ENCODE data around the gene MSI2.

MSI2 gene

GRCh38 chr17:57377094-57377493, 120.8 kb downstream of the MSI2 start:
- no peak overlapping the region for H3K27ac ChIP-seq (ENCODE audit: low read length)
- DNase-seq (ENCODE audit: low read depth, low spot score) = no peak
- no peaks in the 10 kb centered on the region for H3K27me3 ChIP-seq (ENCODE audit: control insufficient read depth, insufficient read depth, low read length)
- H3K36me3 ChIP-seq (ENCODE audit: control insufficient read depth, insufficient read depth, low read length) = no peaks in the 10 kb centered on the region
- H3K9me3 ChIP-seq (ENCODE audit: control insufficient read depth, insufficient read depth, low read length) = no peaks in the 10 kb centered on the region
- WGBS (ENCODE audit: insufficient coverage, insufficient read length) = no CpG with 5 or more reads among the region's 7 CpGs
- no peak overlapping the region for H3K4me3 ChIP-seq (ENCODE audit: low read length)
- peaks cover 7% of the 10 kb centered on the region for H3K4me1 ChIP-seq (ENCODE audit: control insufficient read depth, insufficient read depth, low read length)

GRCh38 chr17:57379237-57379894, 123.0 kb downstream of the MSI2 start:
- Histone ChIP-seq H3K9me3 (ENCODE audit: control insufficient read depth, insufficient read depth, low read length) (no peaks in the 10 kb centered on the region), H3K27ac (ENCODE audit: low read length) (no peak overlapping the region), H3K36me3 (ENCODE audit: control insufficient read depth, insufficient read depth, low read length) (no peaks in the 10 kb centered on the region), H3K4me3 (ENCODE audit: low read length) (no peak overlapping the region), H3K4me1 (ENCODE audit: control insufficient read depth, insufficient read depth, low read length) (peaks cover 8% of the 10 kb centered on the region), H3K27me3 (ENCODE audit: control insufficient read depth, insufficient read depth, low read length) (no peaks in the 10 kb centered on the region)
- WGBS (ENCODE audit: insufficient coverage, insufficient read length) = no CpG with 5 or more reads among the region's 13 CpGs
- DNase-seq (ENCODE audit: low read depth, low spot score) = no peak

- no peak overlapping the region for H3K27ac ChIP-seq (ENCODE audit: low read length)
- no peaks in the 10 kb centered on the region for H3K36me3 ChIP-seq (ENCODE audit: control insufficient read depth, insufficient read depth, low read length)
- H3K4me3 ChIP-seq (ENCODE audit: low read length) = no peak overlapping the region
- H3K4me1 ChIP-seq (ENCODE audit: control insufficient read depth, insufficient read depth, low read length) = peaks cover 8% of the 10 kb centered on the region
- no CpG with 5 or more reads among the region's 12 CpGs for WGBS (ENCODE audit: insufficient coverage, insufficient read length)
- no peak for DNase-seq (ENCODE audit: low read depth, low spot score)
- H3K27me3 ChIP-seq (ENCODE audit: control insufficient read depth, insufficient read depth, low read length) = no peaks in the 10 kb centered on the region
- no peaks in the 10 kb centered on the region for H3K9me3 ChIP-seq (ENCODE audit: control insufficient read depth, insufficient read depth, low read length)
These were observed 123.6 kb downstream of the MSI2 start for GRCh38 chr17:57379895-57380434.

GRCh38 chr17:57381498-57381897, 125.2 kb downstream of the MSI2 start:
- DNase-seq (ENCODE audit: low read depth, low spot score) = no peak
- no peaks in the 10 kb centered on the region for H3K36me3 ChIP-seq (ENCODE audit: control insufficient read depth, insufficient read depth, low read length)
- no peak overlapping the region for H3K4me3 ChIP-seq (ENCODE audit: low read length)
- H3K27me3 ChIP-seq (ENCODE audit: control insufficient read depth, insufficient read depth, low read length) = no peaks in the 10 kb centered on the region
- WGBS (ENCODE audit: insufficient coverage, insufficient read length) = no CpG with 5 or more reads among the region's 4 CpGs
- H3K27ac ChIP-seq (ENCODE audit: low read length) = no peak overlapping the region
- H3K4me1 ChIP-seq (ENCODE audit: control insufficient read depth, insufficient read depth, low read length) = peaks cover 8% of the 10 kb centered on the region
- H3K9me3 ChIP-seq (ENCODE audit: control insufficient read depth, insufficient read depth, low read length) = no peaks in the 10 kb centered on the region

- H3K36me3 ChIP-seq (ENCODE audit: control insufficient read depth, insufficient read depth, low read length) = no peaks in the 10 kb centered on the region
- H3K27ac ChIP-seq (ENCODE audit: low read length) = no peak overlapping the region
- no peak overlapping the region for H3K4me3 ChIP-seq (ENCODE audit: low read length)
- peaks cover 4% of the 10 kb centered on the region for H3K4me1 ChIP-seq (ENCODE audit: control insufficient read depth, insufficient read depth, low read length)
- no peaks in the 10 kb centered on the region for H3K27me3 ChIP-seq (ENCODE audit: control insufficient read depth, insufficient read depth, low read length)
- no peak for DNase-seq (ENCODE audit: low read depth, low spot score)
- no CpG with 5 or more reads among the region's 1 CpG for WGBS (ENCODE audit: insufficient coverage, insufficient read length)
- no peaks in the 10 kb centered on the region for H3K9me3 ChIP-seq (ENCODE audit: control insufficient read depth, insufficient read depth, low read length)
These were observed 127.9 kb downstream of the MSI2 start for GRCh38 chr17:57384219-57384618.

GRCh38 chr17:57385975-57386374, 129.7 kb downstream of the MSI2 start:
- no peak for DNase-seq (ENCODE audit: low read depth, low spot score)
- Histone ChIP-seq H3K27ac (ENCODE audit: low read length) (no peak overlapping the region), H3K27me3 (ENCODE audit: control insufficient read depth, insufficient read depth, low read length) (no peaks in the 10 kb centered on the region), H3K4me3 (ENCODE audit: low read length) (no peak overlapping the region), H3K36me3 (ENCODE audit: control insufficient read depth, insufficient read depth, low read length) (no peaks in the 10 kb centered on the region), H3K4me1 (ENCODE audit: control insufficient read depth, insufficient read depth, low read length) (peaks cover 1% of the 10 kb centered on the region; the same call in 1 of the 2 replicates), H3K9me3 (ENCODE audit: control insufficient read depth, insufficient read depth, low read length) (no peaks in the 10 kb centered on the region)
- no CpG with 5 or more reads among the region's 4 CpGs for WGBS (ENCODE audit: insufficient coverage, insufficient read length)

GRCh38 chr17:57387575-57387974, 131.3 kb downstream of the MSI2 start:
- WGBS (ENCODE audit: insufficient coverage, insufficient read length) = no CpG with 5 or more reads among the region's 1 CpG
- Histone ChIP-seq H3K4me3 (ENCODE audit: low read length) (no peak overlapping the region), H3K9me3 (ENCODE audit: control insufficient read depth, insufficient read depth, low read length) (no peaks in the 10 kb centered on the region), H3K27ac (ENCODE audit: low read length) (no peak overlapping the region), H3K27me3 (ENCODE audit: control insufficient read depth, insufficient read depth, low read length) (no peaks in the 10 kb centered on the region), H3K4me1 (ENCODE audit: control insufficient read depth, insufficient read depth, low read length) (peaks cover 2% of the 10 kb centered on the region), H3K36me3 (ENCODE audit: control insufficient read depth, insufficient read depth, low read length) (no peaks in the 10 kb centered on the region)
- DNase-seq (ENCODE audit: low read depth, low spot score) = no peak

- H3K36me3 ChIP-seq (ENCODE audit: control insufficient read depth, insufficient read depth, low read length) = no peaks in the 10 kb centered on the region
- no peak overlapping the region for H3K27ac ChIP-seq (ENCODE audit: low read length)
- H3K9me3 ChIP-seq (ENCODE audit: control insufficient read depth, insufficient read depth, low read length) = no peaks in the 10 kb centered on the region
- H3K27me3 ChIP-seq (ENCODE audit: control insufficient read depth, insufficient read depth, low read length) = no peaks in the 10 kb centered on the region
- H3K4me3 ChIP-seq (ENCODE audit: low read length) = no peak overlapping the region
- DNase-seq (ENCODE audit: low read depth, low spot score) = no peak
- no CpG with 5 or more reads among the region's 5 CpGs for WGBS (ENCODE audit: insufficient coverage, insufficient read length)
- peaks cover 2% of the 10 kb centered on the region for H3K4me1 ChIP-seq (ENCODE audit: control insufficient read depth, insufficient read depth, low read length)
These were observed 131.9 kb downstream of the MSI2 start for GRCh38 chr17:57388131-57388725.

GRCh38 chr17:57389473-57389872, 133.2 kb downstream of the MSI2 start:
- Histone ChIP-seq H3K27ac (ENCODE audit: low read length) (no peak overlapping the region), H3K36me3 (ENCODE audit: control insufficient read depth, insufficient read depth, low read length) (no peaks in the 10 kb centered on the region), H3K27me3 (ENCODE audit: control insufficient read depth, insufficient read depth, low read length) (no peaks in the 10 kb centered on the region), H3K4me3 (ENCODE audit: low read length) (no peak overlapping the region), H3K9me3 (ENCODE audit: control insufficient read depth, insufficient read depth, low read length) (no peaks in the 10 kb centered on the region), H3K4me1 (ENCODE audit: control insufficient read depth, insufficient read depth, low read length) (peaks cover 2% of the 10 kb centered on the region)
- no peak for DNase-seq (ENCODE audit: low read depth, low spot score)
- WGBS (ENCODE audit: insufficient coverage, insufficient read length) = no CpG with 5 or more reads among the region's 2 CpGs

GRCh38 chr17:57391076-57391825, 134.9 kb downstream of the MSI2 start:
- H3K27me3 ChIP-seq (ENCODE audit: control insufficient read depth, insufficient read depth, low read length) = no peaks in the 10 kb centered on the region
- H3K9me3 ChIP-seq (ENCODE audit: control insufficient read depth, insufficient read depth, low read length) = no peaks in the 10 kb centered on the region
- no CpG with 5 or more reads among the region's 11 CpGs for WGBS (ENCODE audit: insufficient coverage, insufficient read length)
- no peak overlapping the region for H3K27ac ChIP-seq (ENCODE audit: low read length)
- no peak overlapping the region for H3K4me3 ChIP-seq (ENCODE audit: low read length)
- DNase-seq (ENCODE audit: low read depth, low spot score) = no peak
- peaks cover 2% of the 10 kb centered on the region for H3K4me1 ChIP-seq (ENCODE audit: control insufficient read depth, insufficient read depth, low read length)
- H3K36me3 ChIP-seq (ENCODE audit: control insufficient read depth, insufficient read depth, low read length) = no peaks in the 10 kb centered on the region
